ENCODE measurements around the gene HSPA14.
A peak's percentile ranks its signal among the peaks of the same experiment; 100 is the strongest.

The HSPA14 gene

DNA sequence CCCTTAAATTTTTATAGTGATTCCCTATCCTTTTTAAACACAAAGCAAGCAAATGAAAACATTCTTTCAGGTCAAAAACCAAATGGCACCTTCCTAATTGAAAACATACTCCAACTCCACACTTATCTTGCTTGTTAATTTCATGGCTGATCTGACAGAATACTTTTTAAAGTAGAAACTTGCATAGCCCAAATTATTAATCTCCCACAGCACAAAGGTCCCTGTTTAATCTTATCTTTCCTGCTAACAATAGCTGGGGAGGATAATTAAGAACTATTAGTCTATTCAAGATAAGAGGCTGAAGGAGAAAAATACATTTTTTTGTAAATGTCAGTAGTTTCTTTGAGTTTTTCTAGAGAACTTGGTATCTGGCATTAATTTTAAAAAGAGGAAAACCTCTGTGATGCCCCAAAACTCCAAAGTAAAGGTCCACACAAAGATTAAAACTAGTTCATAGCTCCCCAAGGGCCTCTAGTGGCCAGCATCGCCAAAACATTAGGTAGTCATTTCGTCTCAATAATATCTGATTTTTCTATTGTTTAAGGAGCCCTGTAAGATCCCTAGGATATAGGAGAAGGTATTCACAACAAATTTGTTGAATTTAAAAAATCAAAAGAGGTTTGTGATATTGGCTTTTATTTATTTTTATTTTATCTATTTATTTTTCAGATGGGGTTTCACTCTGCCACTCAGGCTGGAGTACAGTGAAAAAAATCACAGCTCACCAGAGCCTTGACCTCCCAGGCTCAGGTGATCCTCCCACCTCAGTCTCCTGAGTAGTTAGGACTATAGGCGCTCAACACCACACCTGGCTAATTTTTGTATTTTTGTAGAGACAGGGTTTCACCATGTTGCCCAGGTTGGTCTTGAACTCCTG is 15.0 kb upstream of the HSPA14 start:
- DNase-seq (ENCODE audit: low spot score) = peak; percentile 58

GRCh38 chr10:14823966-14824365 is 14.1 kb upstream of the HSPA14 start:
- TF ChIP-seq, protein P1, sequence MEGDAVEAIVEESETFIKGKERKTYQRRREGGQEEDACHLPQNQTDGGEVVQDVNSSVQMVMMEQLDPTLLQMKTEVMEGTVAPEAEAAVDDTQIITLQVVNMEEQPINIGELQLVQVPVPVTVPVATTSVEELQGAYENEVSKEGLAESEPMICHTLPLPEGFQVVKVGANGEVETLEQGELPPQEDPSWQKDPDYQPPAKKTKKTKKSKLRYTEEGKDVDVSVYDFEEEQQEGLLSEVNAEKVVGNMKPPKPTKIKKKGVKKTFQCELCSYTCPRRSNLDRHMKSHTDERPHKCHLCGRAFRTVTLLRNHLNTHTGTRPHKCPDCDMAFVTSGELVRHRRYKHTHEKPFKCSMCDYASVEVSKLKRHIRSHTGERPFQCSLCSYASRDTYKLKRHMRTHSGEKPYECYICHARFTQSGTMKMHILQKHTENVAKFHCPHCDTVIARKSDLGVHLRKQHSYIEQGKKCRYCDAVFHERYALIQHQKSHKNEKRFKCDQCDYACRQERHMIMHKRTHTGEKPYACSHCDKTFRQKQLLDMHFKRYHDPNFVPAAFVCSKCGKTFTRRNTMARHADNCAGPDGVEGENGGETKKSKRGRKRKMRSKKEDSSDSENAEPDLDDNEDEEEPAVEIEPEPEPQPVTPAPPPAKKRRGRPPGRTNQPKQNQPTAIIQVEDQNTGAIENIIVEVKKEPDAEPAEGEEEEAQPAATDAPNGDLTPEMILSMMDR (IDR thresholded peaks at IDR 0.05; ENCODE audit: extremely low read depth, missing control alignments) = no peak

More for the DNA sequence above, 15.0 kb upstream of the HSPA14 start:
- TF ChIP-seq, protein P1 (IDR thresholded peaks at IDR 0.05; ENCODE audit: extremely low read depth, missing control alignments) = peak; percentile 34

DNA sequence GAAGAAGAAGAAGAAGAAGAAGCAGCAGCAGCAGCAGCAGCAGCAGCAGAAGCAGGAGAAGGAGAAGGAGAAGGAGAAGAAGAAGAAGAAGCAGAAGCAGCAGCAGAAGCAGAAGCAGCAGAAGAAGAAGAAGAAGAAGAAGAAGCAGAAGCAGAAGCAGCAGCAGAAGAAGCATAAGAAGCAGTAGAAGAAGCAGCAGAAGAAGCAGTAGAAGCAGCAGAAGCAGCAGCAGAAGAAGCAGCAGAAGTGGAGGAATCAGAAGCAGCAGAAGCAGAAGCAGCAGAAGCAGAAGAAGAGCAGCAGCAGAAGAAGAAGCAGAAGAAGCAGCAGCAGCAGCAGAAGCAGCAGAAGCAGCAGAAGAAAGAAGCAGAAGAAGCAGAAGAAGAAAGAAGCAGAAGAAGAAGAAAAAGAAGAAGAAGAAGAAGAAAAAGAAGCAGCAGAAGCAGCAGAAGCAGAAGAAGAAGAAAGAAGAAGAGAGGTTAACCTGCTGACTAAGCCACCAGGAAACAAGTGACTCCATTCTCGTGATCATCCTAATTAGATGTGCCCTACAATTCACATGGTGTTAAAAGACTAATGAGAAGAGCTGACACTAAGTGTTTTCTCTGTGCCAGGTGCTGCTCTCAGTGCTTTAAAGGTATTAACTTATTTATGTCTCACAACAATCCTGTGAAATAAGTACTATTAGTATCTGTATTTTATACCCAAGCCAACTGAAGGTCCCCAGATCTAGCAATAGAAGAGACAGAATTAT is 11.9 kb upstream of the HSPA14 start:
- no peak for DNase-seq (ENCODE audit: low spot score)
- TF ChIP-seq, protein P1 (IDR thresholded peaks at IDR 0.05; ENCODE audit: extremely low read depth, missing control alignments) = no peak

More at GRCh38 chr10:14823966-14824365, 14.1 kb upstream of the HSPA14 start:
- no peak for DNase-seq (ENCODE audit: low spot score)

DNA sequence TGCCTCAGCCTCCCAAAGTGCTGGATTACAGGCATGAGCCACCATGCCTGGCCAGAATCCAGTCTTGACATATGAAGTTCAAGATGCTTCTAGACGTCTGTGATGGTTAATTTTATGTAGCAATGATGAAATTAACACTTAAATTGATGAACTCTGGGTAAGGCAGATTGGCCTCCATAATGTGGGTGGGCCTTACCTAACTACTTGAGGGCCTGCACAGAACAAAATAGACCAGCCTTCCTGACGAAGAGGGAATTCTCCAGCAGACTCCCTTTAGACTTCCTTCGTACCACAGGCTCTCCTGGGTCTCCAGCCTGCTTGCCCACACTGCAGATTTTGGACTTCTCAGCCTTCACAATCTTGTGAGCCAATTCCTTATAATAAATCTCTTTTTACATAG is 5.0 kb upstream of the HSPA14 start:
- DNase-seq (ENCODE audit: low spot score) = no peak
- TF ChIP-seq, protein P1 (IDR thresholded peaks at IDR 0.05; ENCODE audit: extremely low read depth, missing control alignments) = no peak

- no peak for DNase-seq (ENCODE audit: low spot score)
Measured at GRCh38 chr10:14836208-14836607, 1.9 kb upstream of the HSPA14 start.

DNA sequence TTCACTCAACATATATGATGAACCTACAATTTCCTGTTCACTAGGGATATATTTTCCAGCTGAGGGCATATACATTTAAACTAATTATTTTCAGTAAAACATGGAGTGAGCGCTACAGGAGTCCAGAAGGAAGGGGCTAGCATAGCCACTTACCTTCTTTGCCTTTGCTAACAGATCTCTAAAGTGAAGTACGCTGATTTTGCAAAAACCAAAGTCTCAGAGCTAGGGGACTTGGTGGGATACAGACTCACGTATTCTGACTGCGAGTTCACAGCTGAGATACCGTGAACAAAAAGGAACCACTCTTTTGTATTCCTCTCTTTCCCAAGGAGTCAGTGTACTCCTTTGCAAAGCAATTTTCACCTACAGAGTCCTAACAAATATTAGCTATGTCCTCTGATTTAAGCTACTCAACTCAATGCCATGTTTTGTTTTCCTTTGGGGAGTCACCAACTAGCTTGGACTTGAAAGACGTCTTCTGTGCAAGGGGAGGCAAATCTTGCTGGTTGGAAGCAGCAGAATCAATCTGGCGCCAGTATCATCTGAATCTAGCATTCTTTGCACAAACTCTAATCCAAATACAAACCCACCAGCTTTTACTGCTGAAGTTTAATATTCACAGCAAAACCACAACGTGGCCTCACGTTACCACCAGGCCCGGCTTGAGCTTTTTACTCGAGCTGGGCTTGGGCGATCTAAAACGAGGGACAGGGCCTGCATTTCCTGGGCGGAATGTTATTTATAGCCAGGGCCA is 926 bp upstream of the HSPA14 start:
- no peak for DNase-seq (ENCODE audit: low spot score)
- TF ChIP-seq, protein P1 (IDR thresholded peaks at IDR 0.05; ENCODE audit: extremely low read depth, missing control alignments) = no peak

More at GRCh38 chr10:14836208-14836607, 1.9 kb upstream of the HSPA14 start:
- TF ChIP-seq, protein P1 (IDR thresholded peaks at IDR 0.05; ENCODE audit: extremely low read depth, missing control alignments) = no peak
